Subcutaneous adipose tissue (tissue), 4 donors: ENCODE results near the gene FOXF1. TPM values are rescaled to one million over a fixed set of nuclear protein-coding genes. Genes with fewer than 3 reads are reported as not detected.

ENCODE experiments used
- total RNA-seq, 4 donors: library from RNA; depleted of rRNA; stranded (reverse); fragments of >200 nt; gene quantifications; one replicate each; pipeline ENCODE4 v1.1.0, GENCODE V29; 2016
- TF ChIP-seq, protein P1 (sequence below): fragments of 450-650 bp; IDR thresholded peaks from one replicate; pipeline ENCODE4 v1.5.1; 2016; ENCODE audit warnings: low read depth, mild to moderate bottlenecking, control low read depth, antibody characterized with exemption, moderate library complexity

Gene FOXF1
- total RNA-seq, 4 donors from 2014 or later, result 0.44 to 0.98 TPM; not detected in 2

DNA sequence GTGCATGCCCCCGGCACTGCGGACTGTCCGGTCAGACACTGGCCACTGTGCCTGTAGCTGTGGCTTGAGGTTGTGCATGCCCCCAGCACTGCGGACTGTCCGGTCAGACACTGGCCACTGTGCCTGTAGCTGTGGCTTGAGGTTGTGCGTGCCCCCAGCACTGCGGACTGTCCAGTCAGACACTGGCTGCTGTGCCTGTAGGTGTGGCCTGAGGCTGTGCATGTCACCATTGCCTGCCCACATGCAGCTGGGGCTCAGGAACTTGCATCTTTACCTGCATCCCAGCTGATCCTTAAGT, 39.5 kb downstream of the FOXF1 start:
- TF ChIP-seq, protein P1, sequence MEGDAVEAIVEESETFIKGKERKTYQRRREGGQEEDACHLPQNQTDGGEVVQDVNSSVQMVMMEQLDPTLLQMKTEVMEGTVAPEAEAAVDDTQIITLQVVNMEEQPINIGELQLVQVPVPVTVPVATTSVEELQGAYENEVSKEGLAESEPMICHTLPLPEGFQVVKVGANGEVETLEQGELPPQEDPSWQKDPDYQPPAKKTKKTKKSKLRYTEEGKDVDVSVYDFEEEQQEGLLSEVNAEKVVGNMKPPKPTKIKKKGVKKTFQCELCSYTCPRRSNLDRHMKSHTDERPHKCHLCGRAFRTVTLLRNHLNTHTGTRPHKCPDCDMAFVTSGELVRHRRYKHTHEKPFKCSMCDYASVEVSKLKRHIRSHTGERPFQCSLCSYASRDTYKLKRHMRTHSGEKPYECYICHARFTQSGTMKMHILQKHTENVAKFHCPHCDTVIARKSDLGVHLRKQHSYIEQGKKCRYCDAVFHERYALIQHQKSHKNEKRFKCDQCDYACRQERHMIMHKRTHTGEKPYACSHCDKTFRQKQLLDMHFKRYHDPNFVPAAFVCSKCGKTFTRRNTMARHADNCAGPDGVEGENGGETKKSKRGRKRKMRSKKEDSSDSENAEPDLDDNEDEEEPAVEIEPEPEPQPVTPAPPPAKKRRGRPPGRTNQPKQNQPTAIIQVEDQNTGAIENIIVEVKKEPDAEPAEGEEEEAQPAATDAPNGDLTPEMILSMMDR, result no peak

DNA sequence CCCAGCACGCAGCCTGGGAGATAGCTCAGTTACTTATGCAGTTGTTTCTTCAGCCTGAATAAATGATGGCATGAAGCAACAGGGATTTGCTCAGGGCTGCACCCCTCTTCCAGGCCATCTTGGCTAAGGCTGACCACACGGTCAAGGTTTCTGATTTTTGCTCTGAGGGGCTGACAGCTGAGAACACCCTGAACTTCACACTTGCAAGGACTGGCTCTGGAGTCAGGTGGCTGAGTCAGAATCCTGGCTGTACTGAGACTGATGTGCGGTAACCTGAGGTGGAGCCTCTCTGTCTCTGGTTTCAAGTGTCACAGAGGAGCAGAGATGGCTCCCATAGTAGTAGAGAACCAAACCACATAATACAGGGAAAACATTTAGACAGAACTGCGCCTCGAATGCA, 40.0 kb downstream of the FOXF1 start:
- TF ChIP-seq, protein P1, result no peak

DNA sequence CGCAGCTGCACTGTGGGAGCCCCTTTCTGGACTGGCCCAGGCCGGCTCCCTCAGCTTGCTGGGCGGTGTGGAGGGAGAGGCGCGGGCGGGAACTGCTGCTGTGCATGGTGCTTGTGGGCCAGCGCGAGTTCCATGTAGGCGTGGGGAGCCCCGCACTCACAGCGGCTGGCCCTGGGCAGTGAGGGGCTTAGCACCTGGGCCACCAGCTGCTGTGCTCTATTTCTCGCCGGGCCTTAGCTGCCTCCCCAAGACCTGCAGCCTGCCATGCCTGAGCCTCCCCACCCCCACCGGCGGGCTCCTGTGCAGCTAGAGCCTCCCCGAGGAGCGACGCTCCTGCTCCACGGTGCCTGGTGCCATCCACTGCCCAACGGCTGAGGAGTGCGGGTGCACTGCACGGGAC, 43.0 kb downstream of the FOXF1 start:
- TF ChIP-seq, protein P1, result no peak

DNA sequence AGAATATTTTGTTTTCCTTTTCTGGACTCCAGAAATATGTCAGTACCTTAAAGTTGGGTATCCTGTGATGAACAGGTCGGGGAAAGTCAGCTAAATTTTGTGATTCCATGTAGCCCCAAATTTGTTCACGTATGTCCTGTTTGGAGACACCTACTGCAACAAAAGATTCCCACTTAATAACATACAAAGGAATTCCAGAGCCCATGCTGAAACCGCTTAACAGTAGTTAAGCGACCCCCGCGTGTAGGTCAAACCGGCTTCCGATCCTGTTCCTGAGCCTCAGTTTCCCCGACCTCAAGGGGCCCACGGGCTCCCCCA, 44.2 kb downstream of the FOXF1 start:
- TF ChIP-seq, protein P1, result no peak

DNA sequence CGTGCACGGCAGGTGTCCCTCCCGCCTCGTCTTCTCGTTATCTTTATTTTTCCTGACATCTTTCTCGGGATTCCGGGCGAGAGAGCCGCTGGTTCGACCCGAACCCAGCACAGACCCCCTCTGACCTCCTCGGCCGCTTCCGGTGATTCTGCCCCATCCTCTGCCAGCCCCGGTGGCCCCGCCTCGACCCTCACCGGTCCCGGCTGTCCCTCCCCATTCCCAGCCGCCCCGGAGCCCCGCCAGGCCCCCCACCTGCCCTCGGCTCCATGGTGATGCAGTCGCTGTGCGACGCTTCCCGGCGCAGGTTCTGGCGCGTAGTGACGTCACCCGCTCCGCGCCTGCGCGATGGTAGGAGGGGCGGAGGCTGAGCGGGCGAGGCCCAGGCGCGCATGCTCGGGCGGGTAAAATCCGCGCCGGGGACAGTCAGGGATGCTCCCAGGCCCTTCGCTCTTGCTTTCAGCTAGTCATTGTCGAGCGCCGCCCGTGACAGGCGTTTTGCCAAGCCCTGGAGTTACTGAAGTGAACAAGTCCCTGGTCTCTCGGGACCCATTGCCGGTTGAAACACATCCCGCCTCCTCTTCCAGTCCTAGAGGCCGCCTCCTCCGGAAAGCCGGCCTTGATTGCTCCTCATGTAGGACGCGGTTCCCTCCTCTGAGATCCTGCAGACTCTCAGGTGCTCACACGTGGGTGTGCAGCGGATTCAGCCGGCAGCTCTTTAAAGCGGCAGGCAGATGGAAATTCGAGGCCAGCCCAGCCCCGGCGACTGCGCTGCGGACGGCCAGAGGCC, 44.8 kb downstream of the FOXF1 start, which contains the start of gene MTHFSD:
TSS of gene MTHFSD (minus strand) at position 319 of the 787 bp plus-strand sequence. CDS start at position 268, 51 bp downstream.
- TF ChIP-seq, protein P1, result no peak

DNA sequence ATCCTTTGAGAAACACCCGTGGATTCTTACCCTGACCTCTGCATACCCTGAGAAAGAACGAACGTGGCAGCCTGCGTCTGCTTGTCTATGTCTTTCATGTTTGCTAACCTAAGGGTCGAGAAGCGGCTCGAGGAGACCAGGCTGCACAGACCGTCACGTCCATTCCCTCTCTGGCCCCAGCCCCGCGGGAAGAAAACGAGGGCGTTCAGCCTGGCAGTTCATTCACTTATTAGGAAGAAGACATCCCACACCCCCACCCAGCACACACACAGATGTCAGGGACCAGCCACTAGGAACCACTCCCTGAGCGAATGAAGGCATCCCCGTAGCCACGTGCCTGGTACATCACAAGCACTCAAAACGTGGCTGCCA, 45.4 kb downstream of the FOXF1 start:
- TF ChIP-seq, protein P1, result no peak

DNA sequence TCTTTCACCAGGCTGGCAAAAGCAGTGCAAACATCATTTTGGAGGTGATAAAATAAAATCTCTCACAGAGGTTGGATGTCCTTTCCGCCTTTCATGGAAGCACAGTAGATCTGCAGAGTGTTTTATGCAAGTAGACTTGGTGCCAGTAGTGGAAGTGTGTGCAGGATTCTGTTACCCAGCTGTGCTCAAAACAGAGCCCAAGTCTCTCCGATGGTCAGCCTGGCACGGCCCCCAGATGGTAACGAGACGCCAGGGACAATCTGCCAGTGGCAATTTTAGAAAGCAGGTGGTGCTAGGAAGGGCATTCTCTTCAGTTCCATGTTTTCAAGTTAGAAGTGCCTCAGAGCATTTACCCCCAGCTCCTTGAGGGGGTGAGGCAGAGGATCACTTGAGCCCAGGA, 46.2 kb downstream of the FOXF1 start:
- TF ChIP-seq, protein P1, result no peak
